ENCODE measurements around the gene CSNK1G1.

GRCh38 chr15:64340355-64340754 lies 15.6 kb downstream of the CSNK1G1 start:
- TF ChIP-seq USF2 (IDR thresholded peaks at IDR 0.05) (no peak), CTCF (IDR thresholded peaks at IDR 0.05) (no peak), ESRRA (IDR thresholded peaks at IDR 0.05; ENCODE audit: borderline replicate concordance, low read length) (no peak), RAD21 (conservative IDR thresholded peaks at IDR 0.05 in 1 of 2, IDR thresholded peaks at IDR 0.05 in 1 of 2) (no peak), POLR2A (IDR thresholded peaks at IDR 0.05; ENCODE audit: low read length) (no peak), CEBPB (IDR thresholded peaks at IDR 0.05) (no peak), SMC3 (IDR thresholded peaks at IDR 0.05) (no peak), KDM1A (IDR thresholded peaks at IDR 0.05; ENCODE audit: low read depth) (no peak), NPAS2 (CRISPR knock-in tag; IDR thresholded peaks at IDR 0.05; ENCODE audit: borderline replicate concordance) (no peak), MYC (IDR thresholded peaks at IDR 0.05; ENCODE audit: borderline replicate concordance, low read length) (no peak)
- TF ChIP-seq, protein P1, sequence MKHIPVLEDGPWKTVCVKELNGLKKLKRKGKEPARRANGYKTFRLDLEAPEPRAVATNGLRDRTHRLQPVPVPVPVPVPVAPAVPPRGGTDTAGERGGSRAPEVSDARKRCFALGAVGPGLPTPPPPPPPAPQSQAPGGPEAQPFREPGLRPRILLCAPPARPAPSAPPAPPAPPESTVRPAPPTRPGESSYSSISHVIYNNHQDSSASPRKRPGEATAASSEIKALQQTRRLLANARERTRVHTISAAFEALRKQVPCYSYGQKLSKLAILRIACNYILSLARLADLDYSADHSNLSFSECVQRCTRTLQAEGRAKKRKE (CRISPR knock-in tag; IDR thresholded peaks at IDR 0.05; ENCODE audit: low read depth), result no peak

Data from A549 (cell line).